MV-4-11 (cell line): Measurements from ENCODE around the gene EIF4ENIF1.
"Not testable (repeated sequence)": the region's sequence is repeated elsewhere in the genome, so short reads cannot be mapped to it uniquely, and the experiment has no call there.

Experiments used
- DNase-seq: peaks from one replicate; lab custom pipeline; 2025; lab: John Stamatoyannopoulos, UW

Gene EIF4ENIF1, protein sequence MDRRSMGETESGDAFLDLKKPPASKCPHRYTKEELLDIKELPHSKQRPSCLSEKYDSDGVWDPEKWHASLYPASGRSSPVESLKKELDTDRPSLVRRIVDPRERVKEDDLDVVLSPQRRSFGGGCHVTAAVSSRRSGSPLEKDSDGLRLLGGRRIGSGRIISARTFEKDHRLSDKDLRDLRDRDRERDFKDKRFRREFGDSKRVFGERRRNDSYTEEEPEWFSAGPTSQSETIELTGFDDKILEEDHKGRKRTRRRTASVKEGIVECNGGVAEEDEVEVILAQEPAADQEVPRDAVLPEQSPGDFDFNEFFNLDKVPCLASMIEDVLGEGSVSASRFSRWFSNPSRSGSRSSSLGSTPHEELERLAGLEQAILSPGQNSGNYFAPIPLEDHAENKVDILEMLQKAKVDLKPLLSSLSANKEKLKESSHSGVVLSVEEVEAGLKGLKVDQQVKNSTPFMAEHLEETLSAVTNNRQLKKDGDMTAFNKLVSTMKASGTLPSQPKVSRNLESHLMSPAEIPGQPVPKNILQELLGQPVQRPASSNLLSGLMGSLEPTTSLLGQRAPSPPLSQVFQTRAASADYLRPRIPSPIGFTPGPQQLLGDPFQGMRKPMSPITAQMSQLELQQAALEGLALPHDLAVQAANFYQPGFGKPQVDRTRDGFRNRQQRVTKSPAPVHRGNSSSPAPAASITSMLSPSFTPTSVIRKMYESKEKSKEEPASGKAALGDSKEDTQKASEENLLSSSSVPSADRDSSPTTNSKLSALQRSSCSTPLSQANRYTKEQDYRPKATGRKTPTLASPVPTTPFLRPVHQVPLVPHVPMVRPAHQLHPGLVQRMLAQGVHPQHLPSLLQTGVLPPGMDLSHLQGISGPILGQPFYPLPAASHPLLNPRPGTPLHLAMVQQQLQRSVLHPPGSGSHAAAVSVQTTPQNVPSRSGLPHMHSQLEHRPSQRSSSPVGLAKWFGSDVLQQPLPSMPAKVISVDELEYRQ

DNA sequence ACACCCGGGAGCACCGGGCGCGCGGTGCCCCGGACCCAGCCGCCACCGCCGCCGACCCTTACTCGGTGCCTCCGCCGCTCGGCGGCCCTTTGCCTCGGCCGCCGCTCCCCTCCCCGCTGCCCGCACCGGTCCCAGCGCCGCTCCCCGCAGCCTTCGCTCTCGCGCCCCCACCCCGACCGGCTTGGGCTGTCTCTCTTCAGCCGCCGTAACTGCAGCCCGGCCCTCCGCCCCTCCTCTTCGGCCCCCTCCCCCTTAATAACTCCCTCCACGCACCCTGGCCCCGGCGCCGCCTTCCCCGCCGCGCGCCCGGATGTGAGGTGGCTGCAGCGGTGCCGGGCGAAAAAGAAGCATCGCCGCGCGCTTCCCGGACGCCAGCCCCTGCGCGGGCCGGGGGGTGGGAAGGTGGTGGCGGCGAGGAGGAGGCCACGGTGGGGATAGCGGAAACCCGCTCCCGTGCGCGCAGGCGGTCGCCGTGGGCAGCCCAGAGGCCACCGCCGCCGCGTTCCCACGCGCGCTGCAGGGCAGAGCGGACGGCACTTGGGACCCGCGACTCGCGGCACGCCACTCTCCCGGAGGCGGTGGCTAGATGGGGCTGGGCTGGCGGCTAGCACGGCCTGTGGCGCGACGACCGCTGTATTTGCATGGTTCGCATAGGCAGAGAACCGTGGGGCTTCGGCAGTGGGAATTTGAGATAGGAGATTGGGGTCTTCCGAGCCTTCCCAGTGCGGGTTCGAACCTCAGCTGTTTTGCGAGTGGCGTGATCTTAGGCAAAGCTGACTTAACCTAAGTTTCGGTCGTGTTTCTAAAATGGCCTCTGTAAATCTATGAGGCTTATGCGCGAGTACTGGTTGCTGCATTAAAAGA lies at the start of gene EIF4ENIF1:
EIF4ENIF1 (minus strand) TSS at position 211 of the 864 bp plus-strand sequence. CDS start 1,124 bp downstream, outside the sequence.
- DNase-seq: peak; percentile 65

DNA sequence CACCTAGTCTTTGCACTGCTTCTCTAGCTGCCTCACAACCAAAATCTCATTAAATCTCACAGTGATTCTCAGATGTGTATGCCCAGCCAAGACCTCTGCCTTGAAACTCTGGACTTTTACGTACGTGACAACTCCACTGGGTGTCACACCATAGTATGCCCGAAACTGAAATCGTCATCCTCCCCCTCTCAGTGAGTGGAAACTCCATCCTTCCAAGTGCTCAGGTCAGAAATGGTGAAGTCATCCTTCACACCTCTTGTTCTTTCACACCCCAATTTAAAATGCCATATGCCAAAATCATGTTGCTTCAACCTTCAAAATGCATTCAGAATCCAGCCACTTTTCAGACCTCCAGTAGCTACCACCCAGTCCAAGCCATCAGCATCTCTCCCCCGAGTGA lies 49.2 kb upstream of the EIF4ENIF1 start:
- no peak for DNase-seq

DNA sequence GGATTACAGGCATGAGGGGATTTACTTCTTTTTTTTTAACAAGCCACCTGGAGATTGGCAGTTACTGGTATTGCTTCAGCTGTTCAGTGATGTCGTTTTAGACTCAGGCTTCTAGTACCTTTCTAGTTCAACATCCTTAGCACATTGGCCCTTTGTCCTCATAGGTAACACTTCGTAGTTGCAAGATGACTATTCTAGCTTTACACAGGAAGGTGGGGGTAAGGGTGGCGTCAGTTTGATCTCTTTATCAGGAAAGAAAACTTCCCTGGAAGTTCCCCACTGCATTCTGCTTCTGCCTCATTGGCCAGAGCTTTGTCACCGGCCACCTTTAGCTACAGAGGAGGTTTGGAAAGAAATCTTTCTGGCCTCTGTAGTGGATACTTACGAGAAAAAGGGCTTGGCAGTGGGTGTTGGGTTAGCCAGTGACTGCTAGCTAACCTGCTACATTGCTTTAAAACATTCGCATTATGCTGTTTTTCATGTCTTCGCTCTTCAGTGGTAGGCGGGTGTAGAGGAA lies 47.4 kb upstream of the EIF4ENIF1 start:
- no peak for DNase-seq

DNA sequence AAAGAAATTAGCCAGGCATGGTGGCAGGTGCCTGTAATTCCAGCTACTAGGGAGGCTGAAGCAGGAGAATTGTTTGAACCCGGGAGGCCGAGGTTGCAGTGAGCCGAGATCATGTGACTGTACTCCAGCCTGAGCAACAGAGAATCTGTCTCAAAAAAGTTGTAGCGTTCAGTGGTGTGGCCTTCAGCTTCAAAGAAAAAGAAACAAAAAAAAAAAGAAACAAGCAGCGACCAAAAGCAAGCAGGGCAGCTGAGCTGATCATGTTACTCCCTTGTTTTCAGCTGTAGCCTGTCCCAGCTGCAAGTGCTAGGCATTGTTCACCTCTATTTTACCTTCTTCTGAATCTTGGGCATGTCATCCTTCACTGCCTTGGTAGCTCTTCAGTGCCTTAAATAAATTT lies 43.7 kb upstream of the EIF4ENIF1 start:
- no peak for DNase-seq

DNA sequence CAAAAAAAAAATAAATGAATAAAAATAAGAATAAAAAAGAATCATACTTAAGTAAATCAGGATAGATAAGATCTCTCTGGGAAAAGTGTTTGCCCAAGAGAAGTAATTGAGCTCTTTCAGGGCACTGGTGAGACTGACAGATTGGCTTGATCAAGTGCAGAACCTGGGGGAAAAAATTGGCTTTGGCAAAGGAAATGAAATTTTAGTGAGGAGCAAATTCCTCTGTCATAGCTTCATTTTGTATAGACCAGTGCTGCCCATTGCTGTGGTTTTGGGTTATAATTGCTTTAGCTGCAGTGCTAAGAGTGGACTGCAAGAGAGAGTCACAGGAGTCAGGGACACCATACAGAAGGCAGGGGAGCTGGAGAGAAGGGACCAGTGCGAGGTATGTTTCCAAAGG lies 42.4 kb upstream of the EIF4ENIF1 start:
- DNase-seq: no peak

DNA sequence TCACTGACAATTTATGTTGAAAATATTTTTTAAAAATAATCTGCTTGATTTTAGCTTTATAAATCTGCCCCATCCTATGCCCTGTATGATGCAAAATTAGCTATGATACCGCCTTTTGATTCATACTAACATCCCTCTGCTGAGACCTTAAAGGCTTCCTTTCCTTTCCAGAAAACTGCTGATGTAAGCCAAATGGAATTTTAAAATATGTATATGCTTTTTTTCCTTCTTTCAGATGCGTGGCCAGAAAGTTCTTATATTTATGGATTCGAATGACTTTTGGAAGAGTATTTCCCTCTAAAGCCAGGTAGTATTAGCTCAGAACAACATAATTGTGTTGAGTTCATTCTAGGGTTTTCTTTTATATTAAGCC lies 41.2 kb upstream of the EIF4ENIF1 start:
- no peak for DNase-seq

DNA sequence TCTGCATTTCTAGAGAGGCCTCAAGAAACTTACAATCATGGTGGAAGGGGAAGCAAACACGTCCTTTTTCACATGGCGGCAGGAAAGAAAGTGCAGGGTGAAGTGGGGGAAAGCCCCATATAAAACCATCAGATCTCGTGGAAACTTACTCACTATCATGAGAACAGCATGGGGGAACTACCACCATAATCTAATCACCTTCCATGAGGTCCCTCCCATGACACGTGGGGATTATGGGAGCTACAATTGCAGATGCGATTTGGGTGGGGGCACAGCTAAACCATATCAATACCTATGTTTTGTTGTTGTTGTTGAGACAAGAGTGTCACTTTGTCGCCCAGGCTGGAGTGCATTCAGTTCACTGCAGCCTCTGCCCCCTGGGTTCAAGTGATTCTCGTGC lies 36.6 kb upstream of the EIF4ENIF1 start:
- no peak for DNase-seq

DNA sequence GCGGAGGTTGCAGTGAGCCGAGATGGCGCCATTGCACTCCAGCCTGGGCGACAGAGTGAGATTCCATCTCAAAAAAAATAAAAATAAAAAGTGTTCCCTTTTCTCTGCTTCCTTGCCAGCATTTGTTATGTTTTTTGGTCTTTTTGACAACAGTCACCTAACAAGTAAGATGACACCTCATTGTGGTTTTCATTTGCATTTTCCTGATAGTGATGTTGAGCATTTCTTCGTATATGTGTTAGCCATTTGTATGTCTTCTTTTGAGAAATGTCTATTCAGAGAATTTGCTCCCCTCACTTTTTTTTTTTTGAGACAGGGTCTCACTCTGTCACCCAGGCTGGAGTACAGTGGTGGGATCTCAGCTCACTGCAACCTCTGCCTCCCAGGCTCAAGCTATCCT lies 34.5 kb upstream of the EIF4ENIF1 start:
- not testable (repeated sequence) for DNase-seq

DNA sequence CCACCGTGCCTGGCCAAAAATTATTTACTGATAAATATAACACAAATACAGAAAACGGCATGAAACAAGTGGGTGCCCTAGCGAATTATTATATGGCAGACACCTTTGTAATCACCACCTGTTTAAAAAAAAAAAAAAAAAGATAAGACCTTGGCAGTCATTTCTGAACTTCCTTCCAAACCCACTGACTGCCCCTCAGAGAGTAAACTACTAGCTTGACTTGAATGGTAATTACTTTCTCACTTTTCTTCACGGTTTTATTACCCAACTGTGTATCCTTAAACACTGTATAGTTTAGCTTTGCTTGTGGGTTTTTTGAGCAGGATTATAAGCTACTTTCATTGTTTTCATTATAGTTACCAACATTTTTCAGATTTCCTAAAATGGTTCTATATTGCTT lies 30.4 kb upstream of the EIF4ENIF1 start:
- no peak for DNase-seq

DNA sequence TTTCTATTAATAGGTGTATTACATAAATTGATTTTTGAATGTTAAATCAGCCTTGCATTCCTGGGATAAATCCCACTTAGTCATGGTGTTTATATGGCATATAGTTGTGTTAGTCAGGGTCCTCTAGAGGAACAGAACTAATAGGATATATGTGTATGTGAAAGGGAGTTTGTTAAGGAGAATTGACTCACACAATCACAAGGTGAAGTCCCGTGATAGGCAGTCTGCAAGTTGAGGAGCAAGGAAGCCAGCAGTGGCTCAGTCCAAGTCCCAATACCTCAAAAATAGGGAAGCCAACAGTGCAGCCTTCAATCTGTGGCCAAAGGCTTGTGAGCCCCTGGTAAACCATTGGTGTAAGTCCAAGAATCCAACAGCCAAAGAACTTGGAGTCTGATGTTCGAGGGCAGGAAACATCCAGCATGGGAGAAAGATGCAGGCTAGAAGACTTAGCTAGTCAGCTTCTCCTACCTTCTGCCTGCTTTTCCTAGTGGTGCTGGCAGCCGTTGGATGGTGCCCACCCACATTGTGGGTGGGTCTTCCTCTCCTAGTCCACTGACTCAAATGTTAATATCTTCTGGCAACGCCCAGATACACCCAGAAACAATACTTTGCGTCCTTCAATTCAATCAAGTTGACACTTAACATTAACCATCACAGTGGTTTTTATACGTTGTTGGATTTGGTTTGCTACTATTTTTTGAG lies 19.6 kb upstream of the EIF4ENIF1 start:
- DNase-seq: no peak

DNA sequence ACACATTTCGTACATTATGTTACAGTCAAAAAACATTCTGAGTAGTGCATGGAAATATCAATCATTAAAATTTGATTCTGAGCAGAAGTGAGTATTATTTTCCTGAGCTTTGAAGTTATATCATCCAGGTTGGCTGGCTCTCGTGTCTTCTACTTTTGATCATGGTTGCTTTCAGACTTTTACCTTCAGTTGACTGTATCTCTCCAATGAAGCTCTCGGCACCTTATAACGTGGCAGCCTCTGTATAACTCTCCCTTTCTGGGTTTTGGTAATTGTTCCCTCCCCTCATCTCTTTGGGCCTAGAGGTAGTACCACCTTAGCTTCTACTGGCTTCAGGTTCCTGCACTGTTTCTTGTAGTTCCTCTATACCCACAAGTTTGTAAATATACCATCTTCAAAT lies 18.9 kb upstream of the EIF4ENIF1 start:
- DNase-seq: no peak

DNA sequence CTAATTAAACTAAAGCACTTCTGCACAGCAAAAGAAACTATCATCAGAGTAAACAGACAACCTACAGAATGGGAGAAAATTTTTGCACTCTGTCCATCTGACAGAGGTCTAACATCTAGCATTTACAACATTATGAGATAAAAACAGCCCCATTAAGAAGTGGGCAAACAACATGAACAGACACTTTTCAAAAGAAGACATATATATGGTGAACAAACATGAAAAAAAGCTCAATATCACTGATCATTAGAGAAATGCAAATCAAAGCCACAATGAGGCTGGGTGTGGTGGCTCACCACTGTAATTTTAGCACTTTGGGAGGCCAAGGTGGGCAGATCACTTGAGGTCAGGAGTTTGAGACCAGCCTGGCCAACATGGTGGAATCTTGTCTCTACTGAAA lies 17.9 kb upstream of the EIF4ENIF1 start:
- DNase-seq: not testable (repeated sequence)

DNA sequence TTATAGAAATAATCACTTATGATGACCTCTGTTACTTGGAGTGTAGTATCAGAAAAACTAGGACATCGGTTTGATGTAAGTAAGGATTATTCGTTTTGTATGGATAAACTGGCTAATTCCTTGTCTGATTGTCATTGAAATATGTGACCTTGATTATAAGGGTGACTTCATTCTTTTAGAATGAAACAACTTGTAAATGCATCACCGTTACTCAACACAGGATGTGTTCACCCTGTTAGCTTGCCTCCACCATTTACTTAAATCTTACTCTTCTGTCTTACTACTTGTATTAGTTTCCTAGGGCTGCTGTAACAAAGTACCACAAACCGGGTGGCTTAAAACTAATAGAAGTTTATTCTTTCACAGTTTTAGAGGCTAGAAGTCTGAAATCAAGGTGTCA lies 14.6 kb upstream of the EIF4ENIF1 start:
- DNase-seq: no peak

DNA sequence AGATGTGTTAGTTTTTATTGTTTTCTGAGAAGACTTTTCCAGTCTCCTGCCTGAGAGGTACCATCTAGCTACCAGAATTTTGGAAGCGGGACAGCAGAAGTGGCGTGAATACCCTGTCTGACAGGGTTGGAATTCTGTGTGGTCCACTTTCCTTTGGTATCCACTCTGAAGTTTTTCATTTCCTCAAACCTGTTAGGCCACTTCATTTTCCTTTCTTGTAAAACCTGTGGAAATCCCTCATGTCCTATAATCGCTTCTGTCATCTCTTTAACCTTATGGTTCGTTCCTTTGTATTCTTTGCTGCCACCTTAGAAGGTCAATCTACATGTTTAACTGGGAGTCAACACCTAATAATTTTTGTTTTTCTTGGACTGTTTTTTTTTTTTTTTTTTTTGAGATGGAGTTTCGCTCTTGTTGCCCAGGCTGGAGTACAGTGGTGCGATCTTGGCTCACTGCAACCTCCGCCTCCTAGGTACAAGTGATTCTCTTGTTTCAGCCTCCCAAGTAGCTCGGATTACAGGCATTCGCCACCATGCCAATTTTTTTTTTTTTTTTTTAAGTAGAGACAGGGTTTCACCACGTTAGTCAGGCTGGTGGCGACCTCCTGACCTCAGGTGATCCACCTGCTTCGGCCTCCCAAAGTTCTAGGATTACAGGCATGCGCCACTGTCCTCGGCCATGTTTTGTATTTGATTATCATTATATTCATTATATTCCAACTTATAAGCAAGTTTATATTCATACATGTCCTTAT lies 13.7 kb upstream of the EIF4ENIF1 start:
- no peak for DNase-seq

DNA sequence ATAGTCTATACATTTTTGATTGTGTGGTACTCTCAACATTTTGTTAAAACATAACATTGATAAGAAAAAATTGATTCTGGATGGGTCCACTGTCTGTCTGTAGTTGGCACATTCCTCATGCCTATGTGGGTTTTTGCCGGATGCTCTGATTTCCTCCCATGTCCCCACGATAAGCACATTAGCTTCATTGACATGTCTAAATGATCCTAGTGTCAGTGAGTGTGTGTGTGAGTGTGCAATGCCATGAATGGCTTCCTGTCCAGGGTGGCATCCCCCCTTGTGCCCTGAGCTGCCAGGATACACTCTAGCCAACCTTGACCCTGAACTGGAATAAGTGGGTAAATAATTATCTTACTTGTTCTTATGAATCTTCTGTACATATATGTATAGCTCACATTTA lies 12.1 kb upstream of the EIF4ENIF1 start:
- DNase-seq: no peak

DNA sequence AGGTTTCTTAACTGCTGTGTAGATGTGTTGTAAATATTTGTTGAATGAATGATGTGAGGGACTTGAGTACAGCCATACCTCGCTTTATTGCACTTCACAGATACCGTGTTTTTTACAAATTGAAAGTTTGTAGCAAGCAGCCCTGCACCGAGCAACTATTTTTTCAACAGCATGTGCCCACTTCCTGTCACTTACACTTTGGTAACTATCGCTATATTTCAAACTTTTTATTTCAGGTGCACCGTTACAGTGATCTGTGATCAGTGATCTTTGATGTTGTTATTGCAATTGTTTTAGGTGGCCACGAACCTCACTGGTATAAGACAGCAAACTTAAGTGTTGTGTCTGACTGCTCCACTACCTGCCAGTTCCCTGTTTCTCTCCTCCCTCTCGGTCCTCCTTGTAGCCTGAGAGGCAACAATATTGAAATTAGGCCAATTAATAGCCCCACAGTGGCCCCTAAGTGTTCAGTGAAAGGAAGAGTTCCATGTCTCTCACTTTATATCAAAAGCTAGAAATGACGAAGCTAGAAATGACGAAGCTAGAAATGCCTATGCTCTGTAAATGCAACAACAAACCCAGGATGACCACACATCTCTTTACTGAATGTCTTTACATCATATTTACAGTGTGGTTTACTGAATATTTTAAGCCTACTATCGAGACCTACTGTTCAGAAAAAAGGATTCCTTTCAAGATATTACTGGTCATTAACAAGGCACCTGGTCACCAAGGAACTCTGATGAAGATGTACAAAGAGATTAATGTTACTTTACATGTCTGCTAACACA lies 7.7 kb upstream of the EIF4ENIF1 start:
- DNase-seq: no peak

DNA sequence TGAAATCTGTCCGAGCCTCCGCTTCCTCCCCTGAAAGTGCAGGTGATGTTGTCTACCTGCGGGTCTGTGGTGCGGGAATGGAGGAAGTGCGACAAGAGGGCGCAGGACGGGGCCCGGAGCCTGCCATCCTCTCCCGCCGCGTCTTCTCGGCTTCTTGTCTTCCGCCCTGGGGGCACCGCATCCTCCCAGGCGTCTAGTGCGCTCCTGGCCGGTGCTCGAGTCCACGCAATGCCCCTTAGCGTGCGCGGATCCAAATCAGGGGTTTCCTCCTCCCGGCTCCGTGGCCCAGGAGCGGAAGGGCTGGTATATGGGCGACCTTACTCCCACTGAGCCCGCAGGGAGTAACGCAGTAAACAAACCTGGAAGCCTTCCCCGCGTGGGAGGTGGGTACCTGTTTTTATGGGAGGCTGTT lies 7.1 kb upstream of the EIF4ENIF1 start:
- DNase-seq: no peak

DNA sequence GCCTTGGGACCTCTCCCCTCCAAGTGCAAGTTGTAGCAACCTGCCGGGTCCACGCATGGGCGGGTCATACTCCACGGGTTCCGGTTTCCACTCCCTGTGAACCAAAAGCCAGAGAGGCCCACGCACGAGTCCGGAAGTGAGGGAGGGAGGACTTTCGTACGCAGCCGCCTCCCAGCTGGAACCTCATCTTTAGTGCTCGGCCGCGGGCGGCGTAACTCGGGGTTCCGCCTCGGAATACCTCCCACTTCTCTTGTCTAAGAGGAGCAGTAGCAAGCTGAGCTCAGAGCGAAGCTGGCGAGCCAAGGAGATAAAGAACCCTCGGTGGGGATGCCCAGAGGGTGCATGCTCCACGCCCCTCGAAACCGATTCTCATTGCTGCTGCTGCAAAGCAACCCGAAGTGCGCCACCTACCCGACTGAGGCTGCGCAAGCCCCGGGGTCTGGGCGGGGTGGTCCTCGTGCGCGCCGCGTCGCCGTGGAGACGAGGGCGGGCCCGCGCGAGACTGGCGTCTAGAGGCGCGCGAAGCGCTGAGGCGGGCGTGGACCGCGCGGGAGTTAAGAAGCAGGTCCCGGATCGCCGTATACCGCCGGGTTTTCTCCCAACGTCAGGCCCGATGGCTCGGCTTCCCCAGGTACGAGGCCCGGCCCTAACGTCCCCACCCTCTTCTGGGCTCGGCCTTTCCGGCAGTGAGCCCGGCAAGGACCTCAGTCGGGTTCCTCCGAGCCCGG lies 6.5 kb upstream of the EIF4ENIF1 start, which contains the start of gene SFI1:
SFI1 (plus strand) TSS at position 530 of the 728 bp plus-strand sequence. CDS start 11,749 bp downstream, outside the sequence.
- peak; percentile 95 for DNase-seq

DNA sequence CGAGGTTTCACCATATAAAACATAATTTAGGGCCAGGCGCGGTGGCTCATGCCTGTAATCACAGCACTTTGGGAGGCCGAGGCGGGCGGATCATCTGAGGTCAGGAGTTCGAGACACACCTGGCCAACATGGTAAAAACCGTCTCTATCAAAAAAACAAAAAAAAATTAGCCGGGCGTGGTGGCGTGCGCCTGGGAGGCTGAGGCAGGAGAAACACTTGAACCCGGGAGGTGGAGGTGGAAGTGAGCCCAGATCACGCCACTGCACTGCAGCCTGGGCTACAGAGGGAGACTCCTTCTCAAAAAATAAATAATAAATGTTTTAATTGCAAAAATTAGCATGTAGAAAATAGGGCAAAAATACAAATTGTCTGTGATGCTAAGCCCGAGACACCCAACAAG lies 5.7 kb upstream of the EIF4ENIF1 start:
- DNase-seq: no peak
